GM12801 (cell line): ENCODE measurements around the gene UPK1B.

Source experiments
- CTCF ChIP-seq: IDR thresholded peaks from one replicate; pipeline ENCODE4 v1.5.1; 2011; ENCODE audit warnings: control low read depth; ENCODE audit not compliant: insufficient read length; ENCODE audit errors: extremely low read depth

Gene UPK1B

GRCh38 chr3:119205685-119206084 is 32.3 kb downstream of the UPK1B start:
- TF ChIP-seq CTCF: no peak

GRCh38 chr3:119206611-119207511 is 33.5 kb downstream of the UPK1B start:
- TF ChIP-seq CTCF: no peak

DNA sequence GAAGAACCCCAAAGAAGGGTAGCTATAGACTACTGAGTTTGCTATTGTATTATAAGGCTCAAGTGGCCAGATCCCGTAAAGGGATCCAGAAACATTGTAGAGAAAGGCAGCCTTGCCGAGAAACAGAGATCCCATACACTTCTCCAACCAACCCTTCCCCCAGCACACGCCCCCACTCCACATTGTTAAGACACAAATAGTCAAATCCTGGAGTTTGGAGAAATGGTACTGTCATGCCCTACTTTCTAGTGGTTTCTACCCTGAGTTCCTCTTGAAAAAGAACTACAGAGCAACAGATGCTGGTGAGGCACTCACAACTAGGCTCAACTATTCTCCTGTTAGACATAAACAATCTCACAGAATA is 34.1 kb downstream of the UPK1B start:
- no peak for TF ChIP-seq CTCF

GRCh38 chr3:119211193-119211592 is 37.8 kb downstream of the UPK1B start:
- TF ChIP-seq CTCF: no peak

DNA sequence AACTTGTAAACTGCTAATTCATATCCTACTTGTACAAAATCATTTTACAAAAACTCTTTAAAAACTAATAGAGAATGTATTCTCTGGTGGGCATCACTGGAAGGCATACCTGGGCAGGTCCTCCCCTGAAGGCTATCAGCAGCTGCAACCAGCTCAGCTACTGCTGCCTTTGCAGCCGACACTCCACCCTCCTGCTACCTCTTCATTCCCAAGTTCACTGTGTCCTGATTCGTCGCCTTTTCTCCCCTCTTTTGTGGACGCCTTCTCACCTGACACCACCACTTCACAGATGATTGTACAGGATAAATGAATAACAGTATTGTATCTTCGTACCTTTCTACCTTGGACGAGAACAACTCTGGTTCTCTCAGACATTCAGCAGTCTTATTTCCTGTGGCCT is 38.4 kb downstream of the UPK1B start:
- no peak for TF ChIP-seq CTCF

DNA sequence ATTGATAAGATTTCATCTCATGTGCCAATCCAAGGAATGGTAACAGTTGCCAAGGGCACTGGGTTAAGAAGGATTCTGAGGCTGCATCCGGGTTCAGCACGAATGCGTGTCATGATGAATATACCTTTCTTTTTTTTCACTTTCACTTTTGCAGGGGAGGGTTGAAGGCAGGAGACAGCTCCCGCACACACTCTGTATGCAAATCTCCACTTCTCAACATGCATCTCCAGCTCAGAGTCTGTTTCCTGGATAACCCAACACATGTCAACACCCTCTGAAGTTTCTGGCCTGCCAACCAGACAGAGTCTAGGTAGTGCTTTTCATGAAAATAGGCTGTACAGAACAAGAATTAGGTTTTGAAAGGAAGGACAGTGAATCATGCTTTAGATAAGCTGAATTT is 45.7 kb downstream of the UPK1B start:
- no peak for TF ChIP-seq CTCF

DNA sequence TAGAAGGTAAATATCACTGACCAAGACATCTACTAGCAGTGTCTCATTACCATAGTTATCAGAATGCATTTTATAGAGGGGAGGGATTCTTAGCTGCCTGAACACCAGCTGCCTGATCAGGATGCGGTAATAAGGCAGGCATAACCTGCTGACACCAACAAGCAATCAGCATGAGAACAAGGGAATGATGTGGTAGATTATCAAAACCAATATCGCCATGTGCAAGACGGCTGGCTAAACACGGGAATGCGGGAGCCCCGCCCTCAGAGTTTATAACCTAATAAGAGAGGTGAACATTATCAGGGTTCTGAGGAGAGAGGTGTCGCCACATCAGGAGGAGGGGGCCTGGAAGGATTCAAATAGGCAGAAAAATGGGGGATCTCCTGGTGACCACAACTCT is 46.8 kb downstream of the UPK1B start:
- TF ChIP-seq CTCF: no peak
